ENCODE measurements around the gene SIGMAR1.
A peak's percentile ranks its signal among the peaks of the same experiment; 100 is the strongest.

SIGMAR1 gene

GRCh38 chr9:34637356-34638137 is at the start of gene SIGMAR1:
Gene SIGMAR1, minus strand, starts transcription at chr9:34637787. Its CDS starts 90 bp downstream, at chr9:34637697.
- DNase-seq, result peak; percentile 82

DNA sequence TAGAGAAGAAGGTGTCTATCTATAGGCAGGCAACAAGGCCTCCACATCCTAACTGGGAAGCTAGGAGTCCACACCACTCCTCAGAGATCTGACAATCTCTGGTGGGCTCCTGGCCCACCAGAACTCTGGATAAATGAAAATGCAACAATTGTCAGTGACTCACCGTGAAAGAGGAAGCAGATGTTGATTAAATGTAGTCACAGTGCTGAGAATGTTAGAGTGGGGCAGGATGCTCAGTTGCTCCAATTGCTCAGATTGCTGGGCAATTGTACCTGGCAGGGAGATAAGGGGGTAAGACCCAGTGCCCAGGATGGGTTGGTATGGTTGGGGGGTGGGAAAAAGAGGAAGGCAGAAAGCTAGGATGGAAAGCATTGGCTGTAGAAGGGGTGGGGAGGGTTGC is 49.1 kb upstream of the SIGMAR1 start:
- no peak for DNase-seq

DNA sequence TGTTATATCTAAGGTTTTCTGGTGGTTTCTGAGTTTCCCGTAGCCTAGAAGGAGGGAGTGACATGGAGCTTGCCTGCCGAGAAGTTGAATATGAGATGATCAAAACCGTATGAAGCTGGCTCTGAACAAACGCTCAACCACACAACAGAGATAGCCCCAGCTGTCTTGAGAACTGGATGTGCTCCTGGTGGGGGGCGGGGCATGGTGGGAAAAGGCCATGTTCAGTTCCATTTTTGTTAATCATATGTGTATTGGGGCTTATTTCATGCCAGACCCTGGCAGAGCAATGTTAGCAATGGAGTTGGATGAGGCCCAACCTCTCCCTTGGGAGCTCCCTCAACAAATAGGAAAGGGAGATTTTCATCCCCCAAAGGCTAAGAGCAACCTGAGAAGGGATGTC is 48.6 kb upstream of the SIGMAR1 start:
- DNase-seq, result no peak

DNA sequence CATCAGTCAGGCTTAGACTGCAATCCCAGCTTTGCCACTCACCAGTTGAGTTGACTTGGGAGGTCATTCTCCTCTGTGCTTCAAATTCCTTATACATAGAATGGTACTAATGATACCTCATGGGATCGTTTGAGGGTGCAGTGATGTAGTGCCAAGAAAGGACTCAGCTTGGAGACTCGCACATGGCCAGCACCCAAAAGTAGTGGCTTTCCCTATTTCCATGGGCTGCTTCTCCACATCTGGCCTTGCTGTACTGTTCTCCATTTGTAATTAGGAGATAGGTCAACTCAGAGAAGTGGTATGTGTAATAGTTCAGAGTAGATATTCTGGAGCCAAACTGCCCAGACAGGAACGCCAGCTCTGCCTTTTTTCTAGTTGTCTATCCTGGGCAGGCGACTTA is 48.0 kb upstream of the SIGMAR1 start:
- DNase-seq, result no peak

GRCh38 chr9:34684816-34685215 is 47.2 kb upstream of the SIGMAR1 start:
- no peak for DNase-seq

DNA sequence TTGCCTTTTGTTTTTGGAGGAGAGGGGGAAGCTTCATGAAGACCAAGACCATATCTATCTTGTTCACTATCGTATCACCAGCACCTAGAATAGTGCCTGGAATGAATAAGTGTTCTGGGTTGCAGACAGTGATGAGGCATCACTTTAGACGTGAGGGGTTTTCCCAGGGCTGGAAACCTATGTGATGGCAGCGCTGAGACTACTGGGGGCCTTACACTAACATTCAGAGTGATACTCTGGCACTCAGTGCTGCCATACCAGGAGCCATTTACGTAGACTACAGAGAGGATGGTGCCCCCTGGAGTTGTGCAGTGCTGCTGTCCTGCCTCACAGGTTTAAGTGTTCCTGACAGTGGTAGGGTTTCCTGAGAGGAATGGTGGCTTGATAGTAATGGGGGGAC is 46.6 kb upstream of the SIGMAR1 start:
- DNase-seq, result no peak

GRCh38 chr9:34675869-34676268 is 38.3 kb upstream of the SIGMAR1 start:
- DNase-seq, result no peak

DNA sequence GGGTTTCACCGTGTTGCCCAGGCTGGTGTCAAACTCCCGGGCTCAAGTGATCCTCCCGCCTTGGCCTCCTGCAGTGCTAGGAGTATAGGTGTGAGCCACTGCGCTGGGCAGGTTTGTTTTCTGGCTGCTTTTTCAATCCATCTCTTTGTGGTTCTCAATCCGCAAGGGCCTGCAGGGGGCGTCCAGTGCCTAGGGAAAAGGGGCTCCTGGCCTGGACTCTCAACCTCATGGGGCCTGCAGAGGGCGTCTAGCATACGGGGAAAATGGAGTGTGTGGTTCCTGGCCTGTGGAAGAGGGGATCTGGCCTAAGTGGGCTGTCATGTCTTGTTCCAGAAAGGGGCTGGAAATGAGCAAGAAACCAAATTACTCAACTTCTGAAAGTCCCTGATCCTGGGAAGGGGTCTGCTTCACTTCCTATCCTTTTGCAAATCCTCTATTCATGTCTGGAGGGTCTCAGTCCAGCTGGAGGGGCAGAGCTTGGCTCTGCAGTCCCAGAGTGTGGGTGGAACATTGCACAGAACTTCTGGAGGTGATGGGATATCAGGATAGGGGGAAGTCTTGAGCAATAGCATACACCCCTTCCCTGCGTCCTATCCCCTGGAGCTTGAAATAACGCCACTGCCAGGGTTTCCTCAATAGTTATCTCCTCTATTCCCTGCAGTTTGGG is 37.6 kb upstream of the SIGMAR1 start:
- peak; percentile 49 for DNase-seq

DNA sequence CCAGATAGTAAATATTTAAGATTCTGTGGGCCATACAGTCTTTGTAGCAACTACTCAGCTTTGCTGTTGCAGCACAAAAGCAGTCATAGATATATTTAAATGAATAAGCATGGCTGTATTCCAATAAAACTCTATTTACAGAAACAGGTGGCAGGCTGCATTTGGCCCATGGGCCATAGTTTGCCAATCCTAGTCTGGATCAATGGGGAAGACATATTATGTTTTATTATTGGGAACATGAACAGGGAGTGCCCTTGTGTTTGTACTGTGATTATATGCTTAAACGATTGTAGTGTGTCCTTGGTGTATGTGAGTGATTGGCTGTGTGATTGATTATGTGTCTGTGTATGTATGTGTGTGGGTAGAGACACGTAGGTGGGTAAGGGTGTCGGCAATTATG is 36.9 kb upstream of the SIGMAR1 start:
- no peak for DNase-seq

DNA sequence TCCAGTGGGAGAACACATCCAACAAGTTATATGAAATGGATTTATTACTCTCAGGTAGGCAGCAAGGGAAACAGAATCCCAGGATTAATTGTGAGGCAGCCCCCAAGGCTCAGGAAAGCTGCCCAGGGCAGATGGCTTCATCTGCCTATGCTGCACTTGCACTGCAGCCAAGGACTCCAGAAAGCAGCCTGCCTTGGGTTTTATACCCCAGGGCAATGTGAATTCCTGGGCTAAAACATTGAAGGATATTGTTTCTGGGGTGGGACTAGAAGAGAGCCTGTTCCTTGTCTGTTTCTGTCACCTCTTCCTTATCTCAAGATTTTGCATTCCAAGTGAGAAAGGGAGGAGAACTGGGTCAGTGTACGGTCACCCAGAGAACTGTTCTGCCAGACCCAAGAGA is 33.7 kb upstream of the SIGMAR1 start:
- DNase-seq, result no peak

- DNase-seq, result no peak
Measured at GRCh38 chr9:34669809-34670562, 32.4 kb upstream of the SIGMAR1 start.

- DNase-seq, result no peak
Measured at GRCh38 chr9:34665381-34666250, 28.0 kb upstream of the SIGMAR1 start.

DNA sequence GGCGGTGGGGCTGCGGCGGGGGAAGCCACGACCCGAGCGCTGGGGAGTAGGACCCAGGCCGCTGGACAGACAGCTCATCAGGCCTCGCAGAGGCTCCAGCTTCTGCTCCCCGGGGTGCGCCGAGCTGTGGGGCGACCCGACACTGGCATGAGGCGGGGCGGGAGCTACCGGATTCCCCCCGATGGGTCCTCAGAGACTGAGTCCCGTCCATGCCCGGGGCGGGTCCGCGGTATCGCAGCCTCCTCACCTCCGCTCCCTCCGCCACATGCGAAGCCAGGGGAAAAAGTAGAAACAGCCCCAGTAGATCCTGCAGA is 27.4 kb upstream of the SIGMAR1 start:
- DNase-seq, result no peak

DNA sequence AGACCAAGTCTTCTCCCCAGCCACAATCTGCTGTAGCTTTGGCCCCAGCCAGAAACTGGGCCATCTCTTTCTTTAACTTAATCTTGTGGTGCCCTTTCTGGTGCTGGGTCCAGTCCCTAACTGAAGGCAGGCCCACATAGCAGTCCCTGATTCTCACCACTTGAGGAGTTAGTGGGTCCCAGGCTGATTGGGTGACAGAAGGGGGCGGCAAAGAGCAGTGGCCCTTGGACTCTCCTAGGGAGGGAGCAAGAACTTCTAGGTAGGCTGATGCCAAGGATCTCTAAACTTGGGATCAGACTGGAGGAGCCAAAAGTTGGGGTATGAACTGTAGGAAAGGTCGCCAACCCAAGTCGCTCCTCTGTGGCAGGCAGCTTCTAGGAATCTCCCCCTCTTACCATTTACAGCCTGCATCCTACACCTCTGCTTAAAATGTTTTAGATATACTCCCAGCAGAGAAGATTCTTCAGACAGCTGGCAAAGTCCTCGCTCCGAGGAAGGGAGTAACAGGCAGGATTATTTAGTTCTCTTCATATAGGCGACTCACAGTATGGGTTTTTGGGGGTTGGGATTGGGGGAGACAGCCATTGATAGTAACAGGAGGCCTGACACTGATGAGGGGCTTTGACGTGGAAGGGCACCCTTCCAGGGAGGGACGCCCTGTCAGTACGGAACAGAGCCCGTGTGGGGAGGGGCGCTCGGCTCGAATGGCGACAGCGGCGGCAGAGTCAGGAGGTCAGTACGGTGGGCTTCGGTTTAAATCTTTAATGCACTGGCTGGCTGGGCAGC is 26.9 kb upstream of the SIGMAR1 start:
- peak; percentile 7 for DNase-seq

GRCh38 chr9:34663303-34663605 is 25.7 kb upstream of the SIGMAR1 start:
- DNase-seq, result no peak

GRCh38 chr9:34662526-34663302 is 25.1 kb upstream of the SIGMAR1 start, which contains the start of gene CCL27:
Gene CCL27, minus strand, starts transcription at chr9:34662657. Its CDS starts 24 bp downstream, at chr9:34662633.
- DNase-seq, result no peak

GRCh38 chr9:34659592-34660253 is 22.1 kb upstream of the SIGMAR1 start:
- DNase-seq, result no peak

- no peak for DNase-seq
Measured at GRCh38 chr9:34658461-34658860, 20.9 kb upstream of the SIGMAR1 start.

DNA sequence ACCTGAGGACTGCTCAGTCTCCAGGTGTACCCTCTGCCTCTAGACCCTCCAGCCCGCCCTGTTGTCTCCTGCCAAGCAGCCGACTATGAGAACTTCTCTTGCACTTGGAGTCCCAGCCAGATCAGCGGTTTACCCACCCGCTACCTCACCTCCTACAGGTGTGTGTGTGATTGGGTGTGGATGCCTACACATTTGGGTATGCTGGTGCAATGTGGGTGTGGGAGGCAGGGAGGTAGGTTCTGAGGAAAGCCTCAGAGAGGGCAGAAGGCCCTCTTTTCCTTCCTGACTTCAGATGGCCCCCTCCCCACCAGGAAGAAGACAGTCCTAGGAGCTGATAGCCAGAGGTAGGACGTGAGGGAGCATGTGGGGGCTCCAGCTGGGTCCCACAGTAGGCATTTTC is 19.4 kb upstream of the SIGMAR1 start:
- DNase-seq, result no peak

GRCh38 chr9:34655394-34655793 is 17.8 kb upstream of the SIGMAR1 start:
- no peak for DNase-seq
